HG03045 (cell line): ENCODE measurements around the gene TOGARAM2.

ENCODE experiments used
- ATAC-seq: cut with Tn5 transposase; IDR thresholded peaks from one replicate; pipeline ENCODE4 v1.9.1; 2021; ENCODE audit warnings: mild to moderate bottlenecking, moderate library complexity; ENCODE audit not compliant: unreplicated experiment

Gene TOGARAM2

DNA sequence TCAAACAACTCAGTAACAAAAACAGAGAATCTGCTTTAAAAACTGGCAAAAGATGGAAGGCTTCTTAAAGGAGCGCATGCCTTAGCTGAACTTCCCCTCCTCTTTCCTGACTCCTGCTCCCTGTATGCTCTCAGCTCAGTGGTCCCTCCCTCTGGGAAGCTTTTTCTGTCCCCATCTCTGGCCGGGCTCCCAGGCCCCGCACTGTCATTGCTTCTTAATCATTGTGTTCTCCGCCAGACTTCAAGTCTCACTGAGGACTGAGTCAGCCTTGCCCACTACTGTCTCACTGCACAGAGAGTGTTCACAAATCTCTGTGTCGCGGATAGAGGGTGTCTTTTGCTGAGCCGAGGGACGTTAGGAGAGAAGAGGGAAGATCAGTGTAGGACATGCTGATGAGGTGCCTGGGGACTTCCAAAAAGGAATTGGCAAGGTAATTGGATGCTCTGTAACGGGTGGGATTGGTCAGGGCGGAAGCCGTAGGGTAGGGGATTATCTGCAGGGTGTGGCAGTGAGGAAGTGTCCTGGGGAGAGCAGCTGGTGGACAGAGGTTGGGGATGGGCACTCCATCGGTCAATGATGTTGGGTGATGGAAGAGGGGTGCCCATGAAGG lies 16.2 kb downstream of the TOGARAM2 start:
- ATAC-seq, result no peak

DNA sequence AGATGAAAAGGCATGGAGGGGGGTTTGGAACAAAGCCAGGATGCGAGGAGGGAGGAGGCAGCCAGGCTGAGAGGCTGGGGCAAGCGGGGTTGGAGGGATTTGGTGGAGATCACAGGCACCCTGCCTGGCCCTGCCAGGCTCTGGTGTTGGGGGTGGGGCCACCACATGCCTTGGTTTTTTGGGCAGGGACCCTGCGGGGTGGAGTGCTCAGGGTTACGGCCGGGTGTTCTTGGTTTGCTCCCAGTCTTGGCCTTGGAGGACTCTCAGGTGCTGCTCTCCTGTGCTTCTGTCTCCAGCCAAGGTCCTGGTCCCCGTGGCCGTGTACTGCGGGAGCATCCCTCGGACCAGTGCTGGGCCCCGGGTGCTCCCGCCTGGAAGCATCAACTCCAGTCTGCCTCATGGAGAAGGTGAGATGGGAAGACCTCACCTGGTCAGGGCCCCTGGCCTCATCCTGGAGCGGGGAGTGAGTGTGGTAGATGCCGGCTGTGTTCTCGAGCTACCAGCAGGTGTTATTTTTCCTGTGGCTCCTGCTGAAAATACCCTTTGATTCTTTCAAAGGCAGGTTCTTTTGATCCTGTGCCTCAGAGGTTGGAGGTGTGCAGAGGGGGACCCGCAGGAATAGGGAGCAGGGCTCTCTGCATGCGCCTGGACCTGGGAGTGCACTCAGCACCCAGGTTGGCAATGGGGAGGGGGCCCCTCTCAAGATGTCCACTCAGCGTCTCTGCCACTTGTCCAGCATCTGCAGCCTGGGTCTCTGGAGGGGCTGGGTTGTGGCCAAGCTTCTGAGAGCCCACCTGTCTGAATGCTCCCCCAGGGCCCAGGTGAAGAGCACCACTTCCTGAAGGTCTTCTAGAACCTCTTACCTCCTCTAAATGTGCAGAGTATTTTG lies 17.0 kb downstream of the TOGARAM2 start:
- no peak for ATAC-seq

DNA sequence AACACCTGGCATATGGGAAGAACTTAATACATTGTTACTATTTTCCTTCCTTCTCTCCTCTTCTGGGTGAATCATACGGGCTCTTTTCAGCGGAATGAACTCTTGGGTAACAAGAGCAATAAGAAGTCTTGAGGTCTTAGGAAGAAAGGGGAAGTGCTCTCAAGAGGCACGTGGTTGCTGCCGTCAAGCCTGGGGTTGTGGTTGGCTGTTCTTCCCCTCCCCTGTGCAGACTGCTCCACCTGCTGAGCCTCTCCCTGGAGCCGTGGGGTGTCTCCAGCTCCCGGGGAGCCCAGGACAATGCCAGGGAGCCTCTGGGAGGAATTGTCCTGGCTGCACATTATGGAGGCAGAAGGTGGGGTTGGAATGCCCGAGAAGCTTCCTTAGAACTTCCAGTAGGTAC lies 19.4 kb downstream of the TOGARAM2 start:
- ATAC-seq, result peak; percentile 86

DNA sequence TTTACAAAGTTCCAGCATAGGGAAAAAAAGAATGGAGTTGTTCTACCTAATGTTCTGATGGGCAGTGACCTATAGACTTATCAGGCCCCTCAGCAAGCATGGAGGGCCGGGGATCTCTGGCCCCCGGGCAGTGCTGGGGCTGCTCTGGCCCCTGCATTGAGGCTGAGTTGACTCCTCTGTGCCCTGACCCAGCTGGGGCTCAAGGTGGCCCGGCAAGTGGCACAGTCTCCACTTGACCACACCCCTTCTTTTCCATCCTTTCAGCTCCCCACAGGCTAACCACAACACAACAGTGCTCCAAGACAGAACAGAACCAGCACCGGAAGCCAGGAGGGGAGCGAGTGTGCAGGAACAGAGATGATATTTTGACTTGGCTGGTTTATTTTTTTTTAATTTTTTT lies 19.9 kb downstream of the TOGARAM2 start:
- no peak for ATAC-seq

DNA sequence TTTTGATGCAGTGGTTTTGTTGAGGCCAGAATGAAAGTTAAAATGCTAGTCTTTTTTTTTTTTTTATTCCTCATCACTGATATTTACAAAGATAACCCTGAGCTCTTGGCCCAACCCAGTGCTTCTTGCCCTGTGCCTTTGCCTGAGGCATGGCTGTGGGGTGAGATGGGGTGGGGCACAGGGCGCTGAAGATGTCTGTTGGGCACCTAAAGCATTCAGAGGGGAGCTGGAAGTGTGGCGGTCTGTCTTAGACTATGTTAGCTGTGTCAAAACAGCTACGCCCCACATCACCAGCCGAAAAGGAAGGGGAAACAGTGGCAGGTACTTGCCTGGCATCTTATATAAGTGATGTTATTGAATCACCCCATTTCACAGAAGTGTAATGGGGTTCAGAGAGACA lies 20.7 kb downstream of the TOGARAM2 start:
- ATAC-seq, result no peak

DNA sequence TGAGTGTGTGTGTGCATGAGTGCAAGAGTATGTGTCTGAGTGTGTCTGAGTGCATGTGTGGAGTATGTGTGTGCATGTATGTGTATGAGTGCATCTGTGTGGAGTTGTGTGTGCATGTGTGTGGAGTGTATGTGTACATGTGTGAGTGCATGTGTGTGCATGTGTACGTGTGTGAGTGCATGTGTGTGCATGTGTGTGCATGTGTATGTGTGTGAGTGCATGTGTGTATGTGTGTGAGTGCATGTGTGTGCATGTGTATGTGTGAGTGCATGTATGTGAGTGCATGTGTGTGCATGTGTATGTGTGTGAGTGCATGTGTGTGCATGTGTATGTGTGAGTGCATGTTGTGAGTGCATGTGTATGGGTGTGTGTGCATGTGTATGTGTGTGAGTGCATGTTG lies 23.7 kb downstream of the TOGARAM2 start:
- no peak for ATAC-seq

DNA sequence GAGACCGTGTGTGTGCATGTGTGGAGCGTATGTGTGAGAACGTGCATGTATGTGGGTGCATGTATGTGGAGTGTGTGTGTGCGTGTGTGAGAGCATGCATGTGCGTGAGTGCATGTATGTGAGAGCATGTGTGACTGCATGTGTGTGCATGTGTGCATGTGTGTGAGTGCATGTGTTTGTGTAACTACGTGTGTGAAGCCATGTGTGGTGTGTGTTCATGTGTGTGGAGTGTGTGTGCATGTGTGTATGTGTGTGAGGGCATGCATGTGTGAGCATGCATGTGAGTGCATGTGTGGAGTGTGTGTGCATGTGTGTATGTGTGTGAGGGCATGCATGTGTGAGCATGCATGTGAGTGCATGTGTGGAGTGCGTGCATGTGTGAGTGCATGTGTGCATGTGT lies 24.2 kb downstream of the TOGARAM2 start:
- ATAC-seq, result no peak

DNA sequence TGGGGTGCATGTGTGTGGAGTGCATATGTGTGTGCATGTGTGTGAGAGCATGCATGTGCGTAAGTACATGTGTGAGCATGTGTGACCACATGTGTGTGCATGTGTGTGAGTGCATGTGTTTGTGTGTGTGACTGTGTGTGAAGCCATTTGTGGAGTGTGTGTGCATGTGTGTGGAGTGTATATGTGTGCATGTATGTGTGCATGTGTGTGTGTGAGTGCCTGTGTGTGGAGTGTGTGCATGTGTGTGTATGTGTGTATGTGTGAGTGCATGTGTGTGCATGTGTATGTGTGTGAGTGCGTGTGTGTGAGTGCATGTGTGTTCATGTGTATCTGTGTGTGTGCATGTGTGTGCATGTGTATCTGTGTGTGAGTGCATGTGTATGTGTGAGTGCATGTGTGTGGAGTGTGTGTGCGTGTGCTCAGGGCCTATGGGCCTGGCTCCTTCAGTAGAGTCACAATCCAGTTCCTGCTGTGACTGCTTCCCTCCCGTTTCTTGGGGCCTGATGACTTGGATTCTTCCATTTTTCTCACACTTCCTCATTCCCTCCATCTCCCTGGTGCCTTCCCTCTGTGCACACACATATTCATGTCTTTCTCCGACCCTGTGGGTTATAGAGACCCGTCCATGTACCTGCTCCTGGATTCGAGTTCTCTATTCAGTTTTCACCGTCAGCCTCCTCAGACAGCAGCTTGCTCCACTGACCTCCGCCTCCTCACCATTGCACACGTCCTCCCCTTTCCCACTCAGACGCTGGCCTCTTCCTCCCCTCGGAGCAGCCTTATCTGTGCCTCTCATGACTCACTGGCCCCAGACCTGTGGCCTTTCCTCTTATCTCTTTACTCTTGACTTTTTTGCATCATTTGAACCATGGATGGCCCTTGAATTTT lies 25.2 kb downstream of the TOGARAM2 start:
- ATAC-seq, result no peak

DNA sequence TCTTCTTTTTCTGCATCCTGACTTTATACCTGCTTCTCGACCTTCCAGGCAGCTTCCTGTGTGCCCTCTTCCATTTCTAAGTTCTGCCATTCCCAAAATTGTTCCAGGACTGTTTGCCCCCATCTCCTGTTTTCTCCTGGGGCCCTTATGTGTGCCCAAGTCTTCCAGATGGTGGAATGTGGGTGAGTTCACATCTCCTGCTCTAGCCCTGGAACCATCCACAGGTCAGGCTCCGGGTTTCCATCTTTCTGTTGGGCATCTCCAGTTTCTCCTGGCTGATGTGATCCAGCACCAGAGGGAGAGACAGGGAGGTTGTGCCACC lies 25.8 kb downstream of the TOGARAM2 start:
- ATAC-seq, result no peak

DNA sequence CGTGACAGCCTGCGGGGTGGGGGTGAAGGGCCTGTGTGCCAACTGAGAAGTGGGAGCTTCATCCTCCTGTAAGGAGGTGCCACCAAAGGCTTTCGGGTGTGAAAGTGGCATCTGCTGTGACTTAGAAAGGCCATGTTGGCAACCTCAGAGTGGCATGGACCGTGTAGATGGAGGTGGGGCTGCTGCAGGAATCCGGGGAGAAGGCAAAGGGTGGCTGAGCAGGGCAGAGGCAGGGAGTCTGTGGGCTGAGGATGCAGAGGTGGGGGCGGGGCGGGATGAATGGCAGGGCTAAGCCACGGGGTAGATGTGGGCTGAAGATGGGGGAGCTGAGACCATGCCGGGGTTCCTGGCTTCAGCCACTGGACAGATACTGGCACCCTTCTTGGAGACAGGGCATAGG lies 28.2 kb downstream of the TOGARAM2 start:
- no peak for ATAC-seq

DNA sequence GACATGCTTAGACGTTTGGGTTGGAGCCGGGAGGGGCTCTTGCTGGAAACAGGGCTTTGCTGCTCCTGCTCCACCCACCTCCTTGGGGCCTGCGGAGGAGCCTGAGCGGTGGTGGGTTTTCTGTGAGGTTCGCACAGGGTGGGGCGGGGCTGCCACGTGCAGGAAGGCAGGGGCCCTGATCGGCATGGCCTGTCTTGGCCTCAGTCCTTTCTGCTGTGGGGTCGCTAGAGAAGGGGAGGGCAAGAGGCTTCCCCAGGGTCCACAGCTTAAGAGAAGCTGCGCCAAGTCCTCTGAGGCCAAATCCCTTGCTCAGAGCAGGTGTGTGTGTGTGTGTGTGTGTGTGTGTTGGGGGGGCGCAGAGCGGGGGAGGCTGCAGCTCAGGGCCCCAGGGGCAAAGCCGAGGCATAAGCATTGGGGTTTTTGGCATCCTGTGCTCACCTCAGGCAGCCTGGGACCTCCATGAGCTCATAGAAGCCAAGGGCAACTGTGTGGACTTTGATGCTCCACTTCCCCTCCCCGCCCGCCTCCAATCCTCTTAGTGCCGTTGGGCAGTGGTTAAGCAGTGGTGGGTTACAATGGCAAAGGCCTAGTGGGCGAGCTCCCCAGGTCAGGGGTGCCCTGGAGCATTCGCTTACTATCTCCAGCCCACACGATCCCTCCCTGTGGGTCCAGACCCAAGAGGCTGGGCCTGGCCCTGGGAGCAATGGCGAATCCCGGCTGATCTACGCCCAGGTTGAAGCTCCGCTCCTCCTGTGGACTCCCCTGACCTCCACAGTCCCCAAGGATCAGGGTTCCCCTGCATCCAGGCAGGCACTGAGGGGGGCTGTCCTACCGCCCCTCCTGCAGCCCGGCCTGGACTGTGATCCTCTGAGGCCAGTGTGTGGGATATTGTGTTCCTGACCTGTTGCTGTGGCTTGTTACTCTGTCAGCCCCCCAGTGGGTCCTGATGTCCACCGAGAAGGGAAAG lies 28.9 kb downstream of the TOGARAM2 start:
- ATAC-seq, result no peak

DNA sequence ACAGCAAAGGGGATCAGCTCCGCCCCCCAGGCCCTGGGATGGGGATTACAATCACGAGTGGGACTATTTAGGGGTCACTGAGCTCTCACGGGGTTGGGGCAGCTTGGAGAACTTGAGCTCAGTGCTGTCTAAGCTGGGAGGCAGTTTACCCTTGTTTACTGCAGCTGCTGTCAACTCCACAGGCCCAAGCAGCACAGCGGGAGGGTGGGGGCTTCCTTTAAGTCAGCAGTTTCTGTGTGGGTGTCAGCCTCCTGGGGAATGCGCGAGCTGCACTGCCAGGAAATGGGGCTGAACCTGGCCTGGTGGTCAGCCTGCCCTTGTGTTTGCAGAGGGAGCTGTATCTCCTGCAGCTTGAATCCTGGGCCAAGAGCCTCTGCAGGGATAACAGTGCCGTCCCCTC lies 29.8 kb downstream of the TOGARAM2 start:
- ATAC-seq, result no peak

DNA sequence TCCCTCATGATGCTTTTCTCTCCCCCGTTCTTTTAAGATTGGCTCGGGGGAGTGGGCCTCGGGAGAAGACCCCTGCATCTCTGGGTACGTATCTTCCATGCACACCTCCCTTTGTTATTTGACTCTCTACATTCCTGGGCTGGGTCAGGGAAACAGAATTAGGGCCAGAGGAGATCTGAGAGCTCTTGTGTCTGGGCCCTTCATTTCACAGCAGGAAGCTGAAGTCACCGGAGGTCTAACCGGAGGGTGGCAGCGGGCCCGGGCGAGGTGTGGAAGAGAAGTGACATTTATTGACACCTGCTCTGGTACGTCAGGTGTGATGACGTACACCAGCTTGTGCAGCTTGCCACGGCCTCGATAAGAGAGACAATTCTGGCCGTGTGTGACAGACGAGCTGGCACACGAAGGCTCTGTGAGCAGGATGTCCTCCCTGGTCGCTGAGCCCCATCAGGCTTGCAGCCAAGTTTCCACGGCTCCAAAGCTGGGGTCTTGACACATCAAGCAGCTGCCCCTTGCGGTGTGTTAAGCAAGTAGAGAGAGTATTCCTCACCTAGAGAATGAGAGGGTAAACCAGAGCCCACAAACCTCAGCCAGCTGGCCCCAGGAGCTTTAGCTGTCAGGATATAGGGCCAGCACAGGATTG lies 30.4 kb downstream of the TOGARAM2 start:
- ATAC-seq, result no peak

DNA sequence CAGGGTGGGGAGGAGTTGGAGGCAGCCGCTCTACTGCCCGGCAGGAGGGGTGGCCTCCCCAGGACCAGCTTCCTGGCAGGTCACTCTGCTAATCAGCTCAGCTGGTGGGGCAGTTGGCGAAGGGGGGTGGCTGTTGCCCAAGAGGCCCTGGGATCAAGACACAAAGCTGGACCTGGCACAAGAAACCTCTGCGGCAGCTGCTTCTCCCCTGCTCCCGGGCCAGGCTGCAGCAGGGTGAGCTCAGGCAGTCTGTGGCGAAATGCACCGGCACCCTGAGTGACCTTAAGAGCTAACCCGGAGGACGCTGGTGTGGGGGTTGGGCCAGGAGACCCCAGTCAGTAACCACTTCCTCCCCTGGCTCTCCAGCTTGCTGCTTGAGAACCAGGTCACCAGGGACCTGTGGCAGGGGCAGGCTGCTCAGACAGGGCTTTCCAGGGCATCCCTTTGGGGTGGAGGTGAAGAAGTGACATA lies 31.1 kb downstream of the TOGARAM2 start:
- no peak for ATAC-seq

DNA sequence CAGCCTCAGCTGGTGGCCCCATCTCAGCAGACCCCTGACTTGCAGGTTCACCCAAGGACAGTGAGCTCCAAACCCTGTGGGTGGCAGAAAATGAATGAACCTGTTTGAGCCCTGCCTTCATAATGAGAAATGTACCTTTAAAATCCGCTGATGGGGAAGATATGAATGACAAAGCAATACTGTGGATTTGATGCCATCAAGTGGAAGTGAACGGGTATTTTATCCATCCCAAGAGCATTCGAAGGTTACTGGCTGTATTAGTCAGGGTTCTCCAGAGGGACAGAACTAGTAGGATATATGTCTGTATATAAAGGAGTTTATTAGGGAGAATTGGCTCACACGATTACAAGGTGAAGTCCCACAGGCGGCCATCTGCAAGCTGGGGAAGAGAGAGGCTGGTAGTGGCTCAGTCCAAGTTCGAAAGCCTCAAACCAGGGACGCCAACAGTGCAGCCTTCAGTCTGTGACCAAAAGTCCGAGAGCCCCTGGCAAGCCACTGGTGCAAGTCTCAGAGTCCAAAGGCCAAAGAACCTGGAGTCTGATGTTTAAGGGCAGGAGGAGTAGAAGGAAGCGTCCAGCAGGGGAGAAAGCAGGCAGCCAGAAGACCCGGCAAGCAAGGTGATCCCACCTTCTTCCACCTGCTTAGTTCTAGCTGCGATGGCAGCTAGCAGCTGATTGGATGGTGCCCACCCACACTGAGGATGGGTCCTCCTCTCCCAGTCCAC lies 32.1 kb downstream of the TOGARAM2 start:
- no peak for ATAC-seq

DNA sequence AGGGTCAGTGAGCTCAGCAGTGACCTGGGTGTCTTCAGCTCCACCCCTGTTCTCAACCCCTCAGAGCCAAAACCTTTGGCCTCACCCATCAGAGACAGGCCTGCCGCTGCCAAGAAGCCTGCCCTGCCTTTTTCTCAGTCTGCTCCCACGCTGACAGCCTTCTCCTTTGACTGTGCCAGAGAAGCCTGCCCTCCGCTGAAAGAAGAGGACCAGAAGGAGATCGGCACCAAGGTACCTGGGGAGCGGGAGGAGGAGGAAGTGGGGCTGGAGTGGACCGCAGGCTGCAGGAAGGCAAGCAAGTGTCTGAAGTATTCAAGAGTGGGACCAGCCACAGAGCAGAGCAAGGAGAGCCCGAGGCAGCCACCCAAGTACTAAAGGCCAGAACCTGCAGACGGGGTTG lies 33.2 kb downstream of the TOGARAM2 start:
- ATAC-seq, result no peak

DNA sequence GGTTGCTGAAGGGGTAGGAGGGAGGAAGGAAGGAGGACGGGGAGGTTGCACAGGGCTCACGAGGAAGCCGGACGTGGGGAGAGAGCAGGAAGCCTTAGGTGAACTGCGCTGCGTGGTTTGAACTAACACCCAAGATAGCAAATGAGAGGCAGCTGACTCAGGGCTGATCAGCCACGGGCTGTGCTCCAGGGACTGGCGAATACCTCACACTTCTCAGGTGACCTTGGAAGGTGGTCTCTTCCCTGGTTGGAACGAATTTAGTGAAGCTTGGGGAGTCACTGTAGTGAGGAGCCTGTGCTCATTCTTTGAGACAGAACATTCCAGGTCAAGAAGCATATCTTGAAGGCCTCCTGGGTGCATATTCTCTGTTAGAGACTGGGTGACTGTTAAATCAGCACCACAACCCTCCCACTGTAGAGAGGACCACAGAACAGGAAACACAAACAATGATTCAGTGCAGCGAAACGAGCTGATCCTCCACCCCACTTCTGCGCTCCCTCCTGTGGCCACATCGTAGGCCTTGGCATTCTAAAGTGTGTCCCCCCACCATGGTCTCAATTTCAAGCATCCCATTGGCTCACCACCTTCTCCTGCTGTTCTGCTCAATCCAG lies 33.8 kb downstream of the TOGARAM2 start:
- ATAC-seq, result peak; percentile 45

DNA sequence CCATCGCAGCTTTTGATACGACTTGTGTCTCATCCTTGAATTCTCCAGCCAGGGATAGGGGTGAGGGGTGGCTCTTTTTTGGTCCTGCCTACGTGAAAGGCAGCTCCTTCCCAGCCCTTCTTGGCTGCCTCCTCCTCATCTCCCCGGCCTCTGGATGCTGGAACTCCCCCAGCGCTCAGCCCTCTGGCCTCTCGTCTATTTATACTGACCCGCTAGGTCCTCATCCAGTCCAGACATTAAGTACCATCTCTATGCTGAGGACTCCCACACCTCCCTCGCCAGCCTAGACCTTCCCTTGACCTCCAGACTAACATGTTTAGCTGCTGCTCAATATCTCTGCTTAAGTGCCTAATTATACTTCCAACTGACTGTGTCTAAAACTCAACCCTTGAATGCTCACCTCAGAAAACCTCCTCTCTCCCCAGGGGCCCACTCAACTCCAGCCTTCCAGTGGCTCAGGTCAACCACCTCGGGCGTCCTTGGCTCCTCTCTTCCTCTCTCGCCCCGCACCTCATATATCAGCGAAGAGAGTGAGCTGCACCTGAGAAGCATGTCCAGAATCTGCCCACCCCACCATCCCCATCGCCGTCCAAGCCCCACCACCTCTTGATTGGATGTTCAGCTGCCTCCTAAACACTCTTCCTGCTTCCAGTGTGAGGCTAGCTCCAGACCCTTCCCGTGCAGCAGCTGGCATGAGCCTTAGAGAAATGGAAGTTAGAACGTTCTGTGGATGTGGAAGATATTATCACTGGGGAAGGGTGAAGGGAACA lies 34.8 kb downstream of the TOGARAM2 start:
- ATAC-seq, result no peak
